HEK293 (cell line): ENCODE measurements around the gene DMPK.

ENCODE experiments used
- GLI2 ChIP-seq: fragments of 450-650 bp; formaldehyde crosslinking; IDR thresholded peaks from 2 replicates; pipeline ENCODE4; 2017; ENCODE audit warnings: missing biosample characterization, missing genetic modification characterization, low read depth, borderline replicate concordance
- KLF9 ChIP-seq: fragments of 450-650 bp; formaldehyde crosslinking; IDR thresholded peaks from 2 replicates; pipeline ENCODE4 v1.5.1; 2016; ENCODE audit warnings: missing biosample characterization, missing genetic modification characterization, low read depth
- MZF1 ChIP-seq: fragments of 450-650 bp; formaldehyde crosslinking; IDR thresholded peaks from 2 replicates; pipeline ENCODE4 v1.5.1; 2017; ENCODE audit warnings: missing biosample characterization, missing genetic modification characterization, borderline replicate concordance
- PRDM1 ChIP-seq: fragments of 450-650 bp; formaldehyde crosslinking; IDR thresholded peaks from 2 replicates; pipeline ENCODE4; 2016; ENCODE audit warnings: missing biosample characterization, missing genetic modification characterization
- SP7 ChIP-seq: fragments of 450-650 bp; formaldehyde crosslinking; IDR thresholded peaks from 2 replicates; pipeline ENCODE4 v1.5.1; 2016; ENCODE audit warnings: missing biosample characterization, missing genetic modification characterization
- ZBTB17 ChIP-seq: fragments of 450-650 bp; formaldehyde crosslinking; IDR thresholded peaks from 2 replicates; pipeline ENCODE4 v1.5.1; 2016; ENCODE audit warnings: missing biosample characterization, missing genetic modification characterization
- ZBTB21 ChIP-seq: fragments of 450-650 bp; formaldehyde crosslinking; IDR thresholded peaks from 2 replicates; pipeline ENCODE4 v1.5.1; 2017; ENCODE audit warnings: missing biosample characterization, missing genetic modification characterization
- ZBTB8A ChIP-seq: fragments of 450-650 bp; formaldehyde crosslinking; IDR thresholded peaks from 2 replicates; pipeline ENCODE4 v1.5.1; 2016; ENCODE audit warnings: missing biosample characterization, missing genetic modification characterization
- ZFP69B ChIP-seq: fragments of 450-650 bp; formaldehyde crosslinking; IDR thresholded peaks from 2 replicates; pipeline ENCODE4 v1.5.1; 2016; ENCODE audit warnings: missing biosample characterization, missing genetic modification characterization
- ZNF114 ChIP-seq: fragments of 450-650 bp; formaldehyde crosslinking; IDR thresholded peaks from 2 replicates; pipeline ENCODE4 v1.5.0; 2017; ENCODE audit warnings: missing biosample characterization, missing genetic modification characterization
- ZNF140 ChIP-seq: fragments of 450-650 bp; formaldehyde crosslinking; IDR thresholded peaks from 2 replicates; pipeline ENCODE4 v1.5.1; 2016; ENCODE audit warnings: missing biosample characterization, missing genetic modification characterization
- ZNF155 ChIP-seq: fragments of 450-650 bp; formaldehyde crosslinking; IDR thresholded peaks from 2 replicates; pipeline ENCODE4 v1.5.1; 2016; ENCODE audit warnings: missing biosample characterization, missing genetic modification characterization
- ZNF157 ChIP-seq: fragments of 450-650 bp; formaldehyde crosslinking; IDR thresholded peaks from 2 replicates; pipeline ENCODE4 v1.5.1; 2016; ENCODE audit warnings: missing biosample characterization, missing genetic modification characterization
- ZNF19 ChIP-seq: fragments of 450-650 bp; formaldehyde crosslinking; IDR thresholded peaks from 2 replicates; pipeline ENCODE4; 2016; ENCODE audit warnings: missing biosample characterization, missing genetic modification characterization, low read depth
- ZNF2 ChIP-seq: fragments of 450-650 bp; formaldehyde crosslinking; IDR thresholded peaks from 2 replicates; pipeline ENCODE4 v1.5.1; 2016; ENCODE audit warnings: missing biosample characterization, missing genetic modification characterization
- ZNF214 ChIP-seq: fragments of 450-650 bp; formaldehyde crosslinking; IDR thresholded peaks from 2 replicates; pipeline ENCODE4 v1.5.1; 2017; ENCODE audit warnings: missing biosample characterization, mild to moderate bottlenecking, missing genetic modification characterization, borderline replicate concordance
- ZNF266 ChIP-seq: fragments of 450-650 bp; formaldehyde crosslinking; IDR thresholded peaks from 2 replicates; pipeline ENCODE4 v1.5.1; 2016; ENCODE audit warnings: missing biosample characterization, missing genetic modification characterization, low read depth
- ZNF341 ChIP-seq: fragments of 450-650 bp; formaldehyde crosslinking; IDR thresholded peaks from 2 replicates; pipeline ENCODE4; 2016; ENCODE audit warnings: low read depth, missing biosample characterization, missing genetic modification characterization
- ZNF366 ChIP-seq: fragments of 450-650 bp; formaldehyde crosslinking; conservative IDR thresholded peaks from 2 replicates; pipeline ENCODE4 v1.5.1; 2016; ENCODE audit warnings: missing biosample characterization, missing genetic modification characterization
- ZNF558 ChIP-seq: fragments of 450-650 bp; formaldehyde crosslinking; IDR thresholded peaks from 2 replicates; pipeline ENCODE4 v1.5.1; 2016; ENCODE audit warnings: missing biosample characterization, missing genetic modification characterization
- ZNF626 ChIP-seq: fragments of 450-650 bp; sonication (Bioruptor Pico); formaldehyde crosslinking; IDR thresholded peaks from 2 replicates; pipeline ENCODE4 v1.5.1; 2018; ENCODE audit warnings: missing biosample characterization, missing genetic modification characterization, inconsistent platforms
- ZNF629 ChIP-seq: fragments of 450-650 bp; formaldehyde crosslinking; IDR thresholded peaks from 2 replicates; pipeline ENCODE4 v1.5.1; 2017; ENCODE audit warnings: missing biosample characterization, missing genetic modification characterization
- ZNF654 ChIP-seq: fragments of 450-650 bp; formaldehyde crosslinking; IDR thresholded peaks from 2 replicates; pipeline ENCODE4 v1.5.1; 2016; ENCODE audit warnings: low read depth, missing biosample characterization, missing genetic modification characterization
- ZNF768 ChIP-seq: fragments of 450-650 bp; formaldehyde crosslinking; IDR thresholded peaks from 2 replicates; pipeline ENCODE4 v1.5.1; 2018; ENCODE audit warnings: missing biosample characterization, mild to moderate bottlenecking, missing genetic modification characterization
- ZNF776 ChIP-seq: fragments of 450-650 bp; formaldehyde crosslinking; IDR thresholded peaks from 2 replicates; pipeline ENCODE4 v1.5.0; 2017; ENCODE audit warnings: missing biosample characterization, missing genetic modification characterization, borderline replicate concordance
- ZNF791 ChIP-seq: fragments of 450-650 bp; formaldehyde crosslinking; IDR thresholded peaks from 2 replicates; pipeline ENCODE4 v1.5.1; 2016; ENCODE audit warnings: missing biosample characterization, missing genetic modification characterization
- ZNF837 ChIP-seq: fragments of 450-650 bp; formaldehyde crosslinking; IDR thresholded peaks from 2 replicates; pipeline ENCODE4 v1.5.1; 2016; ENCODE audit warnings: missing biosample characterization, missing genetic modification characterization
- TF ChIP-seq, protein P1 (sequence below): fragments of 450-650 bp; formaldehyde crosslinking; IDR thresholded peaks from 2 replicates; pipeline ENCODE4 v1.5.1; 2016; ENCODE audit warnings: missing biosample characterization, missing genetic modification characterization, borderline replicate concordance
- TF ChIP-seq, protein P2 (sequence below): fragments of 450-650 bp; formaldehyde crosslinking; IDR thresholded peaks from 2 replicates; pipeline ENCODE4 v1.5.0; 2017; ENCODE audit warnings: missing biosample characterization, missing genetic modification characterization, borderline replicate concordance
- TF ChIP-seq, protein P3 (sequence below): fragments of 450-650 bp; formaldehyde crosslinking; IDR thresholded peaks from 2 replicates; pipeline ENCODE4 v1.5.1; 2016; ENCODE audit warnings: missing biosample characterization, missing genetic modification characterization
- TF ChIP-seq, protein P4 (sequence below): fragments of 450-650 bp; formaldehyde crosslinking; IDR thresholded peaks from 2 replicates; pipeline ENCODE4 v1.5.1; 2016; ENCODE audit warnings: missing biosample characterization, missing genetic modification characterization

The DMPK gene

DNA sequence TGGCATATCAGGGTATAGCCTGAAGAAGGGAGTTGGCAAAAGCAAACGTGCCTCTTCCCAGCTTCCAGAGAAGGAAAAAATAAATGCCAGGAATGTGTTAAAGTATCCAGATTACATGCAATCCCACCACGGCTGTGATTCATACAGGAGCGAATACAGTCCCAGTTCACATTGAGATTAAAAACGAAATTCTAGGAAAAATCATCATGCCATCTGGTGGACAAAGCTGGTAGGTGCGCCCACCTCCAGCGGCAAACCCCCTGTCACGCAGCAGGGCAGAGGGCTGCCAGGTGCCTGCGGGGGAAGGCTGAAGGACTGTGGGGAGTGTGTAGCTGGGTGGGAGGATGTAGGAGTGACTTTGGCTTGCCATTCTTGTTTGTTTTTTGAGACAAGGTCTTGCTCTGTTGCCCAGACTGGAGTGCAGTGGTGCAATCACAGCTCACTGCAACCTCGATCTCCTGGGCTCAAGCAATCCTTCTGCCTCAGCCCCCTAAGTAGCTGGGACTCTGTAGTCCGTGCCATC, 16.8 kb upstream of the DMPK start (continued):
- TF ChIP-seq, protein P1, sequence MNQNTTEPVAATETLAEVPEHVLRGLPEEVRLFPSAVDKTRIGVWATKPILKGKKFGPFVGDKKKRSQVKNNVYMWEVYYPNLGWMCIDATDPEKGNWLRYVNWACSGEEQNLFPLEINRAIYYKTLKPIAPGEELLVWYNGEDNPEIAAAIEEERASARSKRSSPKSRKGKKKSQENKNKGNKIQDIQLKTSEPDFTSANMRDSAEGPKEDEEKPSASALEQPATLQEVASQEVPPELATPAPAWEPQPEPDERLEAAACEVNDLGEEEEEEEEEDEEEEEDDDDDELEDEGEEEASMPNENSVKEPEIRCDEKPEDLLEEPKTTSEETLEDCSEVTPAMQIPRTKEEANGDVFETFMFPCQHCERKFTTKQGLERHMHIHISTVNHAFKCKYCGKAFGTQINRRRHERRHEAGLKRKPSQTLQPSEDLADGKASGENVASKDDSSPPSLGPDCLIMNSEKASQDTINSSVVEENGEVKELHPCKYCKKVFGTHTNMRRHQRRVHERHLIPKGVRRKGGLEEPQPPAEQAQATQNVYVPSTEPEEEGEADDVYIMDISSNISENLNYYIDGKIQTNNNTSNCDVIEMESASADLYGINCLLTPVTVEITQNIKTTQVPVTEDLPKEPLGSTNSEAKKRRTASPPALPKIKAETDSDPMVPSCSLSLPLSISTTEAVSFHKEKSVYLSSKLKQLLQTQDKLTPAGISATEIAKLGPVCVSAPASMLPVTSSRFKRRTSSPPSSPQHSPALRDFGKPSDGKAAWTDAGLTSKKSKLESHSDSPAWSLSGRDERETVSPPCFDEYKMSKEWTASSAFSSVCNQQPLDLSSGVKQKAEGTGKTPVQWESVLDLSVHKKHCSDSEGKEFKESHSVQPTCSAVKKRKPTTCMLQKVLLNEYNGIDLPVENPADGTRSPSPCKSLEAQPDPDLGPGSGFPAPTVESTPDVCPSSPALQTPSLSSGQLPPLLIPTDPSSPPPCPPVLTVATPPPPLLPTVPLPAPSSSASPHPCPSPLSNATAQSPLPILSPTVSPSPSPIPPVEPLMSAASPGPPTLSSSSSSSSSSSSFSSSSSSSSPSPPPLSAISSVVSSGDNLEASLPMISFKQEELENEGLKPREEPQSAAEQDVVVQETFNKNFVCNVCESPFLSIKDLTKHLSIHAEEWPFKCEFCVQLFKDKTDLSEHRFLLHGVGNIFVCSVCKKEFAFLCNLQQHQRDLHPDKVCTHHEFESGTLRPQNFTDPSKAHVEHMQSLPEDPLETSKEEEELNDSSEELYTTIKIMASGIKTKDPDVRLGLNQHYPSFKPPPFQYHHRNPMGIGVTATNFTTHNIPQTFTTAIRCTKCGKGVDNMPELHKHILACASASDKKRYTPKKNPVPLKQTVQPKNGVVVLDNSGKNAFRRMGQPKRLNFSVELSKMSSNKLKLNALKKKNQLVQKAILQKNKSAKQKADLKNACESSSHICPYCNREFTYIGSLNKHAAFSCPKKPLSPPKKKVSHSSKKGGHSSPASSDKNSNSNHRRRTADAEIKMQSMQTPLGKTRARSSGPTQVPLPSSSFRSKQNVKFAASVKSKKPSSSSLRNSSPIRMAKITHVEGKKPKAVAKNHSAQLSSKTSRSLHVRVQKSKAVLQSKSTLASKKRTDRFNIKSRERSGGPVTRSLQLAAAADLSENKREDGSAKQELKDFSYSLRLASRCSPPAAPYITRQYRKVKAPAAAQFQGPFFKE, result no peak
- peak; percentile 30; the same call in 1 of the 2 replicates for TF ChIP-seq ZBTB17 (tag by site-specific recombination)
- no peak for TF ChIP-seq ZNF768
- no peak for TF ChIP-seq ZNF114
- TF ChIP-seq ZNF626, result no peak
- TF ChIP-seq ZFP69B, result no peak
- no peak for TF ChIP-seq ZNF140 (tag by site-specific recombination)
- no peak for TF ChIP-seq ZNF629 (tag by site-specific recombination)
- peak; percentile 56 for TF ChIP-seq ZNF654 (tag by site-specific recombination)
- TF ChIP-seq GLI2 (tag by site-specific recombination), result no peak
- TF ChIP-seq ZNF2 (tag by site-specific recombination), result peak; percentile 80; the same call in 1 of the 2 replicates
- no peak for TF ChIP-seq ZNF366
- TF ChIP-seq ZNF266 (tag by site-specific recombination), result no peak
- no peak for TF ChIP-seq ZNF776
- TF ChIP-seq ZNF791 (tag by site-specific recombination), result no peak
- no peak for TF ChIP-seq ZNF341 (tag by site-specific recombination)
- TF ChIP-seq ZBTB8A, result peak; percentile 61
- TF ChIP-seq, protein P2, sequence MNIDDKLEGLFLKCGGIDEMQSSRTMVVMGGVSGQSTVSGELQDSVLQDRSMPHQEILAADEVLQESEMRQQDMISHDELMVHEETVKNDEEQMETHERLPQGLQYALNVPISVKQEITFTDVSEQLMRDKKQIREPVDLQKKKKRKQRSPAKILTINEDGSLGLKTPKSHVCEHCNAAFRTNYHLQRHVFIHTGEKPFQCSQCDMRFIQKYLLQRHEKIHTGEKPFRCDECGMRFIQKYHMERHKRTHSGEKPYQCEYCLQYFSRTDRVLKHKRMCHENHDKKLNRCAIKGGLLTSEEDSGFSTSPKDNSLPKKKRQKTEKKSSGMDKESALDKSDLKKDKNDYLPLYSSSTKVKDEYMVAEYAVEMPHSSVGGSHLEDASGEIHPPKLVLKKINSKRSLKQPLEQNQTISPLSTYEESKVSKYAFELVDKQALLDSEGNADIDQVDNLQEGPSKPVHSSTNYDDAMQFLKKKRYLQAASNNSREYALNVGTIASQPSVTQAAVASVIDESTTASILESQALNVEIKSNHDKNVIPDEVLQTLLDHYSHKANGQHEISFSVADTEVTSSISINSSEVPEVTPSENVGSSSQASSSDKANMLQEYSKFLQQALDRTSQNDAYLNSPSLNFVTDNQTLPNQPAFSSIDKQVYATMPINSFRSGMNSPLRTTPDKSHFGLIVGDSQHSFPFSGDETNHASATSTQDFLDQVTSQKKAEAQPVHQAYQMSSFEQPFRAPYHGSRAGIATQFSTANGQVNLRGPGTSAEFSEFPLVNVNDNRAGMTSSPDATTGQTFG (tag by site-specific recombination), result no peak
- no peak for TF ChIP-seq MZF1
- TF ChIP-seq KLF9 (tag by site-specific recombination), result peak; percentile 39; the same call in 1 of the 2 replicates
- TF ChIP-seq, protein P3, sequence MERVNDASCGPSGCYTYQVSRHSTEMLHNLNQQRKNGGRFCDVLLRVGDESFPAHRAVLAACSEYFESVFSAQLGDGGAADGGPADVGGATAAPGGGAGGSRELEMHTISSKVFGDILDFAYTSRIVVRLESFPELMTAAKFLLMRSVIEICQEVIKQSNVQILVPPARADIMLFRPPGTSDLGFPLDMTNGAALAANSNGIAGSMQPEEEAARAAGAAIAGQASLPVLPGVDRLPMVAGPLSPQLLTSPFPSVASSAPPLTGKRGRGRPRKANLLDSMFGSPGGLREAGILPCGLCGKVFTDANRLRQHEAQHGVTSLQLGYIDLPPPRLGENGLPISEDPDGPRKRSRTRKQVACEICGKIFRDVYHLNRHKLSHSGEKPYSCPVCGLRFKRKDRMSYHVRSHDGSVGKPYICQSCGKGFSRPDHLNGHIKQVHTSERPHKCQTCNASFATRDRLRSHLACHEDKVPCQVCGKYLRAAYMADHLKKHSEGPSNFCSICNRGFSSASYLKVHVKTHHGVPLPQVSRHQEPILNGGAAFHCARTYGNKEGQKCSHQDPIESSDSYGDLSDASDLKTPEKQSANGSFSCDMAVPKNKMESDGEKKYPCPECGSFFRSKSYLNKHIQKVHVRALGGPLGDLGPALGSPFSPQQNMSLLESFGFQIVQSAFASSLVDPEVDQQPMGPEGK, result peak; percentile 69; the same call in 1 of the 2 replicates
- no peak for TF ChIP-seq ZNF19 (tag by site-specific recombination)
- TF ChIP-seq, protein P4, sequence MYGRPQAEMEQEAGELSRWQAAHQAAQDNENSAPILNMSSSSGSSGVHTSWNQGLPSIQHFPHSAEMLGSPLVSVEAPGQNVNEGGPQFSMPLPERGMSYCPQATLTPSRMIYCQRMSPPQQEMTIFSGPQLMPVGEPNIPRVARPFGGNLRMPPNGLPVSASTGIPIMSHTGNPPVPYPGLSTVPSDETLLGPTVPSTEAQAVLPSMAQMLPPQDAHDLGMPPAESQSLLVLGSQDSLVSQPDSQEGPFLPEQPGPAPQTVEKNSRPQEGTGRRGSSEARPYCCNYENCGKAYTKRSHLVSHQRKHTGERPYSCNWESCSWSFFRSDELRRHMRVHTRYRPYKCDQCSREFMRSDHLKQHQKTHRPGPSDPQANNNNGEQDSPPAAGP, result no peak
- TF ChIP-seq ZNF558, result no peak
- no peak for TF ChIP-seq ZNF837 (tag by site-specific recombination)
- no peak for TF ChIP-seq ZNF214 (tag by site-specific recombination)
- no peak for TF ChIP-seq ZNF157 (tag by site-specific recombination)
- no peak for TF ChIP-seq PRDM1 (tag by site-specific recombination)
- TF ChIP-seq SP7, result no peak
- no peak for TF ChIP-seq ZBTB21
- no peak for TF ChIP-seq ZNF155 (tag by site-specific recombination)
